MM.1S (cell line): ENCODE measurements around the gene SERPINB2.

Experiments used
- EZH2phosphoT487 ChIP-seq: fragments of 300-600 bp; sonication (generic); IDR thresholded peaks from 2 replicates; pipeline ENCODE4 v1.6.1; 2018; ENCODE audit warnings: antibody characterized with exemption, low read length
- TF ChIP-seq, protein P1 (sequence below): fragments of 300-600 bp; sonication (generic); IDR thresholded peaks from 2 replicates; pipeline ENCODE4 v1.5.1; 2016; ENCODE audit warnings: antibody characterized with exemption, low read length, mixed read lengths

GRCh38 chr18:63850020-63850419 is 37.5 kb upstream of the SERPINB2 start:
- no peak for TF ChIP-seq EZH2phosphoT487
- TF ChIP-seq, protein P1, sequence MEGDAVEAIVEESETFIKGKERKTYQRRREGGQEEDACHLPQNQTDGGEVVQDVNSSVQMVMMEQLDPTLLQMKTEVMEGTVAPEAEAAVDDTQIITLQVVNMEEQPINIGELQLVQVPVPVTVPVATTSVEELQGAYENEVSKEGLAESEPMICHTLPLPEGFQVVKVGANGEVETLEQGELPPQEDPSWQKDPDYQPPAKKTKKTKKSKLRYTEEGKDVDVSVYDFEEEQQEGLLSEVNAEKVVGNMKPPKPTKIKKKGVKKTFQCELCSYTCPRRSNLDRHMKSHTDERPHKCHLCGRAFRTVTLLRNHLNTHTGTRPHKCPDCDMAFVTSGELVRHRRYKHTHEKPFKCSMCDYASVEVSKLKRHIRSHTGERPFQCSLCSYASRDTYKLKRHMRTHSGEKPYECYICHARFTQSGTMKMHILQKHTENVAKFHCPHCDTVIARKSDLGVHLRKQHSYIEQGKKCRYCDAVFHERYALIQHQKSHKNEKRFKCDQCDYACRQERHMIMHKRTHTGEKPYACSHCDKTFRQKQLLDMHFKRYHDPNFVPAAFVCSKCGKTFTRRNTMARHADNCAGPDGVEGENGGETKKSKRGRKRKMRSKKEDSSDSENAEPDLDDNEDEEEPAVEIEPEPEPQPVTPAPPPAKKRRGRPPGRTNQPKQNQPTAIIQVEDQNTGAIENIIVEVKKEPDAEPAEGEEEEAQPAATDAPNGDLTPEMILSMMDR, result peak; percentile 53
